Fibroblast of lung (primary cell): ENCODE results near the gene SCFD2. TPM values are rescaled to one million over a fixed set of nuclear protein-coding genes. Genes with fewer than 3 reads are reported as not detected.

ENCODE experiments used
- DNase-seq, 2 donors: peaks; one replicate each; pipeline versions ENCODE4 v3.0.0 to v3.0.0-alpha.2; 2010; ENCODE audit warnings: low read depth in 2 of 2
- H2AFZ ChIP-seq: 2 replicates; pipeline ENCODE4 v1.5.1; 2012; ENCODE audit warnings: low read length, control low read depth, inconsistent platforms
- H3K27ac ChIP-seq: 2 replicates; pipeline ENCODE4 v1.5.1; 2011; ENCODE audit warnings: low read length, control low read depth; ENCODE audit not compliant: insufficient read depth
- H3K27me3 ChIP-seq: 2 replicates; pipeline ENCODE4 v1.5.1; 2011; ENCODE audit warnings: mild to moderate bottlenecking, low read length; ENCODE audit not compliant: control insufficient read depth, insufficient read depth
- H3K36me3 ChIP-seq: 2 replicates; pipeline ENCODE4 v1.5.1; 2011; ENCODE audit warnings: low read length; ENCODE audit not compliant: control insufficient read depth, insufficient read depth
- H3K4me1 ChIP-seq: 2 replicates; pipeline ENCODE4 v1.5.1; 2011; ENCODE audit warnings: low read length; ENCODE audit not compliant: control insufficient read depth, insufficient read depth; ENCODE audit errors: extremely low read depth
- H3K4me2 ChIP-seq: 2 replicates; pipeline ENCODE4 v1.5.1; 2011; ENCODE audit warnings: low read length, control low read depth; ENCODE audit not compliant: insufficient read depth; ENCODE audit errors: extremely low read depth
- H3K4me3 ChIP-seq, 4 experiments: fragments of 200-600 bp in 1 of 4; sonication (generic) in 1 of 4; replicated peaks in 1 of 4; 2 replicates each; pipeline ENCODE4 v1.5.1; 2011 to 2016; ENCODE audit warnings: low read length in 4 of 4, low read depth in 3 of 4, mild to moderate bottlenecking in 3 of 4, control low read depth in 2 of 4, inconsistent platforms in 1 of 4, mixed read lengths in 1 of 4; ENCODE audit not compliant: insufficient read depth in 1 of 4; ENCODE audit errors: control extremely low read depth in 1 of 4
- H3K79me2 ChIP-seq: 2 replicates; pipeline ENCODE4 v1.5.1; 2012; ENCODE audit warnings: mild to moderate bottlenecking, low read length, inconsistent platforms; ENCODE audit not compliant: control insufficient read depth, insufficient read depth
- H3K9ac ChIP-seq: 2 replicates; pipeline ENCODE4 v1.5.1; 2011; ENCODE audit warnings: mild to moderate bottlenecking, low read length, control low read depth; ENCODE audit not compliant: insufficient read depth
- H3K9me3 ChIP-seq: 2 replicates; pipeline ENCODE4 v1.5.1; 2012; ENCODE audit warnings: low read depth, low read length; ENCODE audit not compliant: control insufficient read depth, insufficient read depth
- H4K20me1 ChIP-seq: 2 replicates; pipeline ENCODE4 v1.5.1; 2011; ENCODE audit warnings: low read length; ENCODE audit not compliant: control insufficient read depth, insufficient read depth; ENCODE audit errors: extremely low read depth
- CTCF ChIP-seq, 2 donors: IDR thresholded peaks in 1 of 2; conservative IDR thresholded peaks in 1 of 2; 1 replicate in 1 of 2; 2 replicates in 1 of 2; pipeline ENCODE4 v1.5.1; 2011 to 2012; ENCODE audit warnings: low read length in 2 of 2, control low read depth in 1 of 2, inconsistent platforms in 1 of 2, low read depth in 1 of 2, mild to moderate bottlenecking in 1 of 2
- EZH2 ChIP-seq: IDR thresholded peaks from 2 replicates; pipeline ENCODE4 v1.5.1; 2012; ENCODE audit warnings: low read length, control low read depth, mild to moderate bottlenecking; ENCODE audit errors: missing control alignments
- polyA plus RNA-seq, 2 donors: library from polyadenylated mRNA; depleted of rRNA in 1 of 2; stranded (reverse) in 1 of 2; unstranded in 1 of 2; fragments of >200 nt; gene quantifications; 2 replicates each; pipeline ENCODE4 v1.2.1, GENCODE V29; 2011 to 2012; ENCODE audit warnings: missing spikeins in 1 of 2
- total RNA-seq: library from RNA; depleted of rRNA; stranded (reverse); fragments of >200 nt; gene quantifications from 2 replicates; pipeline ENCODE4 v1.2.1, GENCODE V29; 2014

The SCFD2 gene
- total and polyA plus RNA-seq, 2 donors (not counting 1 experiment from before 2014, with no cell fraction given): 16.2 to 23.1 TPM

GRCh38 chr4:52991472-52991871 lies 374.4 kb downstream of the SCFD2 start:
- no peak overlapping the region for H3K27ac ChIP-seq
- H4K20me1 ChIP-seq: no peaks in the 10 kb centered on the region
- TF ChIP-seq EZH2: no peak
- no peak for TF ChIP-seq CTCF (conservative IDR thresholded peaks at IDR 0.05 in 1 of 2, IDR thresholded peaks at IDR 0.05 in 1 of 2; ENCODE audit: low read depth in 1 of 2, low read length in 2 of 2)
- H3K27me3 ChIP-seq: no peaks in the 10 kb centered on the region
- H3K4me3 ChIP-seq: no peak overlapping the region
- no peak overlapping the region for H2AFZ ChIP-seq
- DNase-seq: no peak
- H3K4me1 ChIP-seq: peaks cover 8% of the 10 kb centered on the region
- no peaks in the 10 kb centered on the region for H3K36me3 ChIP-seq
- H3K9me3 ChIP-seq: no peaks in the 10 kb centered on the region
- H3K79me2 ChIP-seq: no peaks in the 10 kb centered on the region
- no peak overlapping the region for H3K9ac ChIP-seq
- no peak overlapping the region for H3K4me2 ChIP-seq

GRCh38 chr4:52990706-52991105 lies 375.2 kb downstream of the SCFD2 start:
- DNase-seq: no peak
- Histone ChIP-seq H3K9me3 (no peaks in the 10 kb centered on the region), H3K36me3 (no peaks in the 10 kb centered on the region), H3K9ac (no peak overlapping the region), H3K4me2 (no peak overlapping the region), H2AFZ (no peak overlapping the region), H3K27me3 (no peaks in the 10 kb centered on the region), H3K27ac (no peak overlapping the region), H3K4me3 (no peak overlapping the region), H3K4me1 (peaks cover 2% of the 10 kb centered on the region), H3K79me2 (no peaks in the 10 kb centered on the region), H4K20me1 (no peaks in the 10 kb centered on the region)
- TF ChIP-seq EZH2: no peak
- TF ChIP-seq CTCF (conservative IDR thresholded peaks at IDR 0.05 in 1 of 2, IDR thresholded peaks at IDR 0.05 in 1 of 2; ENCODE audit: low read depth in 1 of 2, low read length in 2 of 2): no peak

GRCh38 chr4:52989865-52990264 lies 376.0 kb downstream of the SCFD2 start:
- no peak for TF ChIP-seq CTCF (conservative IDR thresholded peaks at IDR 0.05 in 1 of 2, IDR thresholded peaks at IDR 0.05 in 1 of 2; ENCODE audit: low read depth in 1 of 2, low read length in 2 of 2)
- no peak for TF ChIP-seq EZH2

More at GRCh38 chr4:52989865-52990264, 376.0 kb downstream of the SCFD2 start:
- H3K9ac ChIP-seq: no peak overlapping the region
- no peak for DNase-seq
- no peak overlapping the region for H2AFZ ChIP-seq
- H3K79me2 ChIP-seq: no peaks in the 10 kb centered on the region
- H3K36me3 ChIP-seq: no peaks in the 10 kb centered on the region
- no peak overlapping the region for H3K4me2 ChIP-seq
- no peak overlapping the region for H3K4me3 ChIP-seq
- no peaks in the 10 kb centered on the region for H3K9me3 ChIP-seq
- H3K4me1 ChIP-seq: no peaks in the 10 kb centered on the region
- no peaks in the 10 kb centered on the region for H4K20me1 ChIP-seq
- H3K27me3 ChIP-seq: no peaks in the 10 kb centered on the region
- no peak overlapping the region for H3K27ac ChIP-seq
